ENCODE results near the gene SCUBE1.

DNA sequence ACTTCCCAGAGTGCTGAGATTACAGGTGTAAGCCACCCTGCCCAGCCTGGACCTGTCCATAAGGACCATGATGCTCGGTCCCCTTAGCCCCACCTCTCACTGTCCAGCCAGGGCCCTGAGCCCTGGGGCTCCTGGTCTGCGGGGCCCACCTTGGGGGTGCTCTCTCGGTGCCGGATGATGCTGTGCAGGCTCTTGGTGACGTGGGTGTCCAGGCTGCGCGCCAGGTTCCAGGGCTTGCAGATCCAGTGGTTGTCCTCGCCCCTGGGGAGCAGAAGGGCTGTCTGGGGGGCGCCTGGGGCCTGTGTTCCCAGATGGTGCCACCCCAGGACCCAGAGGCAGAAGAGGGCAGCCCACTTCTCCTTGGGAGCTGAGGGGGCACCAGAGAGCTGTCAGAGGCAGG, 169.6 kb downstream of the SCUBE1 start:
- TF ChIP-seq GATA2 (IDR thresholded peaks at IDR 0.05; ENCODE audit: low read depth, low read length) (no peak), GATA3 (IDR thresholded peaks at IDR 0.05; ENCODE audit: low read depth, low read length) (no peak)
